OCI-LY1 (cell line): ENCODE measurements around the gene BRD7.
A peak's percentile ranks its signal among the peaks of the same experiment; 100 is the strongest.

ENCODE experiments used
- H2AFZ ChIP-seq: fragments of 200-600 bp; sonication (generic), shearing (Covaris generic); 2 replicates; pipeline ENCODE4 v1.6.0; 2014; ENCODE audit warnings: antibody characterized with exemption, mild to moderate bottlenecking, low read length
- H3F3A ChIP-seq: fragments of 200-600 bp; sonication (generic), shearing (Covaris generic); 2 replicates; pipeline ENCODE4 v1.6.0; 2014; ENCODE audit warnings: mild to moderate bottlenecking, antibody characterized with exemption, low read length, moderate library complexity; ENCODE audit not compliant: insufficient read depth
- H3K27ac ChIP-seq: fragments of 200-600 bp; sonication (generic); 2 replicates; pipeline ENCODE4 v1.5.1; 2014; ENCODE audit warnings: low read length, mixed run types, mild to moderate bottlenecking, low read depth; ENCODE audit not compliant: poor library complexity, severe bottlenecking
- H3K27me3 ChIP-seq: fragments of 200-600 bp; sonication (generic); 2 replicates; pipeline ENCODE4 v1.6.0; 2014; ENCODE audit warnings: antibody characterized with exemption, mild to moderate bottlenecking, low read length, moderate library complexity; ENCODE audit not compliant: insufficient read depth
- H3K36me3 ChIP-seq: fragments of 200-600 bp; sonication (generic); 2 replicates; pipeline ENCODE4 v1.6.1; 2014; ENCODE audit warnings: mild to moderate bottlenecking, antibody characterized with exemption, low read length, moderate library complexity, mixed read lengths; ENCODE audit not compliant: insufficient read depth
- H3K4me1 ChIP-seq: fragments of 200-600 bp; sonication (generic); 2 replicates; pipeline ENCODE4 v1.5.1; 2014; ENCODE audit warnings: mild to moderate bottlenecking, low read length, moderate library complexity; ENCODE audit not compliant: insufficient read depth, severe bottlenecking
- H3K4me2 ChIP-seq: fragments of 200-600 bp; sonication (generic), shearing (Covaris generic); 2 replicates; pipeline ENCODE4 v1.6.1; 2014; ENCODE audit warnings: low read length
- H3K4me3 ChIP-seq: fragments of 200-600 bp; sonication (generic); 2 replicates; pipeline ENCODE4 v1.5.1; 2014; ENCODE audit warnings: low read length, low read depth, mild to moderate bottlenecking, mixed read lengths; ENCODE audit not compliant: poor library complexity, severe bottlenecking
- H3K79me2 ChIP-seq: fragments of 200-600 bp; shearing (Covaris generic); 2 replicates; pipeline ENCODE4 v1.6.1; 2016; ENCODE audit warnings: mixed run types, low read length, mixed read lengths; ENCODE audit not compliant: insufficient read depth
- H3K9ac ChIP-seq: fragments of 200-600 bp; sonication (generic), shearing (Covaris generic); 2 replicates; pipeline ENCODE4 v1.6.1; 2014; ENCODE audit warnings: mild to moderate bottlenecking, low read length, mixed read lengths
- H3K9me2 ChIP-seq: fragments of 200-600 bp; sonication (generic), shearing (Covaris generic); 2 replicates; pipeline ENCODE4 v1.6.1; 2014; ENCODE audit warnings: low read depth, mild to moderate bottlenecking, low read length, mixed read lengths
- H3K9me3 ChIP-seq: fragments of 200-600 bp; shearing (Covaris generic); 2 replicates; pipeline ENCODE4 v1.6.1; 2014; ENCODE audit warnings: low read length, mixed read lengths
- H4K20me1 ChIP-seq: fragments of 200-600 bp; sonication (generic), shearing (Covaris generic); 2 replicates; pipeline ENCODE4 v1.6.0; 2016; ENCODE audit warnings: mild to moderate bottlenecking, low read length; ENCODE audit not compliant: insufficient read depth
- EZH2 ChIP-seq: fragments of 200-600 bp; sonication (generic), shearing (Covaris generic); IDR thresholded peaks from 2 replicates; pipeline ENCODE4 v1.8.0; 2017; ENCODE audit warnings: borderline replicate concordance, mixed run types, mild to moderate bottlenecking, antibody characterized with exemption, low read length, moderate library complexity, mixed read lengths
- TF ChIP-seq, protein P1 (sequence below): fragments of 200-600 bp; sonication (generic), shearing (Covaris generic); IDR thresholded peaks from 2 replicates; pipeline ENCODE4 v1.5.1; 2017; ENCODE audit warnings: mild to moderate bottlenecking, antibody characterized with exemption, low read length, moderate library complexity, mixed read lengths

BRD7 gene

DNA sequence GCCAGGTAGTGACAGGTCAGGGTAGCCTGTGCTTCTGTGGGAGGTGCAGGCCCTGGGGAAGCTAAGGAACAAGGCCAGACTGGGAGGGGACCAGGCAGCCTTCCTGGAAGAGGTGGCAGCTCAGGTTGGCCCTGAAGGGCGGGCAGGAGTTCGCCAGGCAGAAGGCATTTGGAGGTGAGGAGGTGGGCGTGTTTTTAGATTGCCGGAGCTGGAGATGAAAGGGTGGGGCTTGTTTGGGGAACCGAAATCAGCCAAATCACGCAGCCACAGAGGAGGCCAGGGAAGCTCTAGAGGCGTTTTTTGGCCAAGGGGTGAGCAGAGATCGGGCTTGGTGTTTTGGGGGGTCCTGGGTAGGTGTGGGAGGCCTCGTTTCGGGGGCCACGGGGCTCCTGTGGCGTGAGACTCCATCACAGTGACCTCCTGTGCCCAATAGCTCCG, 94.9 kb downstream of the BRD7 start:
- no peaks in the 10 kb centered on the region for H3K9me2 ChIP-seq
- peak overlapping the region; percentile 80 for H3K27ac ChIP-seq
- H4K20me1 ChIP-seq: no peaks in the 10 kb centered on the region
- H3K27me3 ChIP-seq: no peaks in the 10 kb centered on the region
- no peak for TF ChIP-seq EZH2
- TF ChIP-seq, protein P1, sequence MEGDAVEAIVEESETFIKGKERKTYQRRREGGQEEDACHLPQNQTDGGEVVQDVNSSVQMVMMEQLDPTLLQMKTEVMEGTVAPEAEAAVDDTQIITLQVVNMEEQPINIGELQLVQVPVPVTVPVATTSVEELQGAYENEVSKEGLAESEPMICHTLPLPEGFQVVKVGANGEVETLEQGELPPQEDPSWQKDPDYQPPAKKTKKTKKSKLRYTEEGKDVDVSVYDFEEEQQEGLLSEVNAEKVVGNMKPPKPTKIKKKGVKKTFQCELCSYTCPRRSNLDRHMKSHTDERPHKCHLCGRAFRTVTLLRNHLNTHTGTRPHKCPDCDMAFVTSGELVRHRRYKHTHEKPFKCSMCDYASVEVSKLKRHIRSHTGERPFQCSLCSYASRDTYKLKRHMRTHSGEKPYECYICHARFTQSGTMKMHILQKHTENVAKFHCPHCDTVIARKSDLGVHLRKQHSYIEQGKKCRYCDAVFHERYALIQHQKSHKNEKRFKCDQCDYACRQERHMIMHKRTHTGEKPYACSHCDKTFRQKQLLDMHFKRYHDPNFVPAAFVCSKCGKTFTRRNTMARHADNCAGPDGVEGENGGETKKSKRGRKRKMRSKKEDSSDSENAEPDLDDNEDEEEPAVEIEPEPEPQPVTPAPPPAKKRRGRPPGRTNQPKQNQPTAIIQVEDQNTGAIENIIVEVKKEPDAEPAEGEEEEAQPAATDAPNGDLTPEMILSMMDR: no peak
- H3K9me3 ChIP-seq: no peaks in the 10 kb centered on the region
- peak overlapping the region; percentile 81 for H3K9ac ChIP-seq
- H3K79me2 ChIP-seq: peaks cover 5% of the 10 kb centered on the region; the same call in 1 of the 2 replicates
- no peak overlapping the region for H2AFZ ChIP-seq
- peak overlapping the region; percentile 96 for H3K4me2 ChIP-seq
- H3K4me3 ChIP-seq: peak overlapping the region; percentile 69
- no peaks in the 10 kb centered on the region for H3K36me3 ChIP-seq
- no peaks in the 10 kb centered on the region for H3F3A ChIP-seq
- peaks cover 30% of the 10 kb centered on the region for H3K4me1 ChIP-seq

DNA sequence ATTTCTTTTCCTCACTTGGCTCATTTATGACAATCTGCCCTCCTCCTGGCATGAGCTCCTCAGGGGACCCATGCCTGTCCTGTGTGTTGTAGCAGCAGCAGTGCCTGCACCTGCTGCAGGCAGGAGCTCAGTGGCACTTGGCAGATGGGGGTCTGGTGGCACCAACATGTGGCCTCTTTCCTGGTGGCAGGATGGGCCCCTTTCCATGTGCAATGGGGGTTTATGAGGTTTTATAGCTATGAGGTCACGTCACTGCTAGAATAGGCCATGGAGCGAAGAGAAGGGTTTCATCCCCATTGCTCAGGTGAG, 95.5 kb downstream of the BRD7 start:
- Histone ChIP-seq H3F3A (no peaks in the 10 kb centered on the region), H3K9me3 (no peaks in the 10 kb centered on the region), H3K27ac (peak overlapping the region; percentile 80), H3K79me2 (peaks cover 5% of the 10 kb centered on the region; the same call in 1 of the 2 replicates), H3K27me3 (no peaks in the 10 kb centered on the region), H3K4me1 (peaks cover 32% of the 10 kb centered on the region), H3K36me3 (no peaks in the 10 kb centered on the region), H3K9ac (no peak overlapping the region), H3K9me2 (no peaks in the 10 kb centered on the region), H2AFZ (no peak overlapping the region), H4K20me1 (no peaks in the 10 kb centered on the region), H3K4me2 (no peak overlapping the region; the same call in 1 of the 2 replicates), H3K4me3 (no peak overlapping the region)
- TF ChIP-seq, protein P1: no peak
- no peak for TF ChIP-seq EZH2

DNA sequence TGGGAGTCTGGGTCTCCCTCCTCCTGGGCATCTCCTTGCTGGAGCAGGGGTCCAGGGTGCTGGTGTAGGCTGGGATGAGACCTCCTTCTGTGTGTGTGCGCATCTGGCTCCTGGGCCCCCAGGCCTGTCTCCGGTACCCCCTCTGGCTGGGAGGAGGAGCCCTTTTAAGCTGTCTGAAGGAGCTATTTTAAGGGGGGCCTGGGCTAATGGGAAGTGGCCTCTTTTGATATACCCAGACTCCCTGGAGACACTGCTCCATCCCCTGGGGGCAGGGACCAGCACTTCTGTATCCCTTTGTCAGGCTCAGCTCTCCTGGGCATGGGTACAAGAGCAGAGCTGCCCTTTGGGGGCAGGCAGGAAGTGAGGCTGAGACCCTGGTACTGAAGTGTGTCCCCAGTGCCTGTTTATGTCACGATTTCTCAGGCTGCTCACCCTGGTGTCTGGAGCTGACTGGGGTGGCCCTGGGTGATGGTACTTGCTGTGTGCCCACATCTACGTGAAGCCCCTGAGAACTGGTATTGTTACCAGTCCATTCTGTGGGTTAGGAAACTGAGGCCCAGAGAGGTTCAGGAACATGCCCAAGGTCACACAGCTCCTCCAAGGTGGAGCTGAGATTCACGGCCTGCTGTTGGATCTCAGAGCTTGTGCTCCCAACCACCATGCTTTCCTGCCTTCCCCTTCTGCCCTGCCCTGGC, 96.0 kb downstream of the BRD7 start:
- H2AFZ ChIP-seq: no peak overlapping the region
- H3K9me3 ChIP-seq: no peaks in the 10 kb centered on the region
- H3K9me2 ChIP-seq: no peaks in the 10 kb centered on the region
- H3K4me3 ChIP-seq: no peak overlapping the region
- H3K4me2 ChIP-seq: no peak overlapping the region
- no peaks in the 10 kb centered on the region for H3K36me3 ChIP-seq
- H3K4me1 ChIP-seq: peaks cover 37% of the 10 kb centered on the region
- no peaks in the 10 kb centered on the region for H4K20me1 ChIP-seq
- H3K27me3 ChIP-seq: no peaks in the 10 kb centered on the region
- H3K9ac ChIP-seq: no peak overlapping the region
- H3F3A ChIP-seq: no peaks in the 10 kb centered on the region
- peak overlapping the region; percentile 80 for H3K27ac ChIP-seq
- peaks cover 5% of the 10 kb centered on the region; the same call in 1 of the 2 replicates for H3K79me2 ChIP-seq
- TF ChIP-seq, protein P1: no peak
- no peak for TF ChIP-seq EZH2
